HS-5 (cell line): Measurements from ENCODE around the gene CD276.
"Not testable (repeated sequence)": the region's sequence is repeated elsewhere in the genome, so short reads cannot be mapped to it uniquely, and the experiment has no call there.

Source experiments
- DNase-seq: peaks from one replicate; pipeline ENCODE4 v3.0.0-alpha.2; 2012; ENCODE audit warnings: low read depth

The CD276 gene

DNA sequence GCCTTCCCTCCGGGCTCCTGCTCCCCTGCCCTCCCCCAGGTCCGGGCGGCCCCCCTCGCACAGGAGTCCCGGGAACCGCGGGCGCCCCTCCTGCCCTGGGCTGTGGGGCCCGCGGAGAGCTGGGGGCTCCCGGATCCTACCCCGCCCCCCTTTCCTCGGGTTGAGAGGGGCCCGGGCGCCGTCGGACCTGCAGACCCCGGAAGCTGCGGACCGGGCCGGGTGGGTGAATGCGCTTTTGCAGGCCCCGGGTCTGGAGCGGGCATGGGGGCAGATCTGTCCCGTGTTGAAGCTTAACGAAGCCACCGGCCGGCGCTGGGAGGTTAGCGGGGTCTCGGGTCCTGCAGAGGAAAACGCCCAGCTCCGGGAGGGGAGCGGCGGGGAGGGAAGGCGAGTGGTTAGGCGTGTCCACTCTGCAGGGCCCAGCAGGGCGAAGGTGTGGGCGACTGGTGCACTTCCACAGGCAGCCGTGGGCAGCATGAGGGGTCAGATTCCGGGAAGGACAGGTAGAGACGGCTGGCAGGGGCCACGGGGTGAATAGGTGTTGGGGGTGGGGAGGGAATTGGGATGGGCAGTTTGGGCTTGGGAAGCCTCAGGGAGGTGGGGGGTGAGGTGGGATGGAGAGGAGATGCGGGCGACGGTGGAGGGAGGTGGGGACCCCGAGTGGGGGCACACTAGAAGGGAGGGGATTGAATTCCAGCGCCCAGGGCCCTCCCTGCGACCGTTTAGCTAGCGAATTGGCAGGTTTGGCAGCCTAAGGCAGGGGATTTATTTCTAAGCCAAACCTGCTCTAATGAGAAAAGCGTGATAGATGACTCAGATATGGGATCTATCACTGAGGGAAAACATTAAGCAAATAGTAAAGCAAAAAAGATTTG lies 635 bp downstream of the CD276 start:
- DNase-seq: no peak

DNA sequence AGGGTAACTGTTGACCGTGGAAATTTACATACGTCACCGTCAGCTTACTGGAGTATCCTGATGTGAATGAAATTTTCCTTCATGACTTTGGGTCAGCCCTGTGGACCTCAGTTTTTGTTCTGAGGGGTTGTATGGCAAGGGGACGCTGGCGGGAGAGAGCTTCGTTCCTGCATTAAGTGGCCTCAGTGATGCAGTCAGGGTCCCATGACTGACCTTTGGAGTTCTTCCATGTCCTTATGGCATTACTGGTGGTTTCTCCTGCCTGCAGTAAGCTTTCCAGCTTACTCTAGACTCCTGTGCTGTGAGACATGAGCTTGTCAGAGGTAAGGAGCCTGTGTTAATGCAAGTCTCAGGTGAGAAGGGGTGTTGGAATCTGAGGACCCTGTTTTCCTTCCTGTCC lies 1.8 kb downstream of the CD276 start:
- no peak for DNase-seq

DNA sequence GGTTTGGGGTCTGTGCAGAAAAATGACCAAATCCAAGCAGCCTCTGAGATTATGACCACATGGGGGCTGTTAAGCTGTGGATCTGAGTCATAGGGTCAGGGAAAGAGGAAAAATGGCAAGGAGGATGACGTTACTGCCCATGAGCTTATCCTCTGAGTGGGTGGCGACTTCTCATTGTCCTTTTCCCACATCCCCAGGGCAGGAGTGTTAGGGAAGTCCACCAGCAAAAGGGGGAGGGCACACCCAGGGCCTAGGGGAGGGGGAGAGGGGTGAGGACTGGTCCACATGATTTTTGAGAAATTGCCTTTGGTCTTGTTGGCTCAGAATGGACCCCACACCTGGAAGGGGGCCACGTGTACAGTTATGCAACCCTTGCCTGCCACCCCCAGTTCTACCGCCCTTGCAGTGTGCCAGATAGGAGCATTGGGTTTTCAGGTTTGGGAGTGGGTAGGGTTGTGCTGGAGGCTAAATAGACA lies 2.6 kb downstream of the CD276 start:
- DNase-seq: peak; percentile 68

- no peak for DNase-seq
Measured at GRCh38 chr15:73687351-73687750, 3.2 kb downstream of the CD276 start.

DNA sequence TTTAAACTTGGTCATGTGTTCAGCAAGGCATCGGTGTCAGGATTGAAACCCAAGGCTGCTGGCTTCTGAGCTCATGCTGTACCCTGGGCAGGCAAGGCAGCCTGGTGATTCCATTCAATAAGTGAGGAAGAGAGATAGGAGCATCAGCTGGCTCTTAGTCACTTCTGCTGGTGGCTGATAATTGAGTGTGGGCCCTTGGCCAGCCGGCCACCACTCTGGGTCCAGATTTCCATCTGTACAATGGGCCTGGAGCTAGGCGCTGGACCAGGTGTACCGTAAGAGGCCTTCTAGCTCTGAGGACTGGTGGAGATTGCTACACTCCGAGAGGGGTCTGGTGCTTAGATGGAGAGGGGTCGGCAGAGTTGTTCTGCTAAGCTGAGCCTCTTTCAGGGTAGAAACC lies 4.3 kb downstream of the CD276 start:
- no peak for DNase-seq

DNA sequence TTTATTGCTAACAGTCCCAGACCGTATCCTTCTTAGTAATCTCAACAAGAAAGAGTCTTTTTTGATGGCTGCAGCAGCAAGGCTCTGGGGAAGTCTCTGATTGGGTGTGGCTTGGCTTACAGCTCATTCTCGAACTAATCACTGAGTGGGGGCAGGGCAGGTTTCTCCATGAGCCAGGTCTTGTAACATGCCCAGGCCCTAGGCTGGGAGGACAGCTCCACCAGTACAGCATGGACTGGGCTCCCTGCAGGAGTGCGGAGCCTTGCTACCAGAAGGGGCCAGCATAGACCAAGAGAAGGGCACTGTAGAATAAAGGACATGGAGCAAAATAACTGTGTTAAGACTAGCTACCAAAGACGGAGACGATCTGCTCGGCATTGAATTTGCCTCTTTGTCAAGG lies 7.2 kb downstream of the CD276 start:
- DNase-seq: no peak

DNA sequence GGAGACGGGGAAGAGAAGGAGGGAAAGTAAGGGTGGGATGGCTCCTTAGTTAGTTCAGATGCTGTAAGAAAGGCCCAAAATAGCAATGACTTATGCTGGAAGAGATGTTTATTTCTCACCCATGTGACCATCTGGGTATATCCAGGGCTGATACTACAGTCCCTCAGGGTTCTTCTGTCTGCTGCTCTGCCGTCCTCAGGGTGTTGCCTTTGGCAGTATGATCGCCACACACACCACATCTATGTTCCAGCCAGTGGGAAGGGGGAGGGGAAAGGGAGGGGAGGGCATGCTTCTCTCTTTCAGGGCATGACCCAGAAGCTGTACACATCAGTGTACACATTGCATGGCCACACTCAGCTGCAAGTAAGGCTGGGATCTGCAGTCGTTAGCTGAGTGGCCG lies 10.2 kb downstream of the CD276 start:
- no peak for DNase-seq

- DNase-seq: no peak
Measured at GRCh38 chr15:73695773-73696640, 11.8 kb downstream of the CD276 start.

DNA sequence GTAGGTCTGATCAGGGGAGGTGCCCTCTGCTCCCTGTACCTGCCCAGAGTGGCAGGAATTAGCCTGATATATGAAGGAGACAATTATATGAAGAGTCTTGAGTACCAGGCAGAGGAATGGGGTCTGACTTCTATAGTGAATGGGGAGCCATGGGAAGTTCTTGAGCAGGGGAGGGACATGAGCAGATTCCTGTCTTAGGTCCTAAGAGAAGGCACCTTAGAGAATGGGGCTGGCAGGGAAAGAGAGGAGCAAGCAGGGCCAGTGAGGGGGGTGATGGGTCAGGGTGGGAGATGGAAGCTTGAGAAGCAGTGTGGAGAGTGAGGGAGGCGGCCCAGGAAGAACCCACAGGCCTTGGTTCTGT lies 12.4 kb downstream of the CD276 start:
- DNase-seq: no peak

DNA sequence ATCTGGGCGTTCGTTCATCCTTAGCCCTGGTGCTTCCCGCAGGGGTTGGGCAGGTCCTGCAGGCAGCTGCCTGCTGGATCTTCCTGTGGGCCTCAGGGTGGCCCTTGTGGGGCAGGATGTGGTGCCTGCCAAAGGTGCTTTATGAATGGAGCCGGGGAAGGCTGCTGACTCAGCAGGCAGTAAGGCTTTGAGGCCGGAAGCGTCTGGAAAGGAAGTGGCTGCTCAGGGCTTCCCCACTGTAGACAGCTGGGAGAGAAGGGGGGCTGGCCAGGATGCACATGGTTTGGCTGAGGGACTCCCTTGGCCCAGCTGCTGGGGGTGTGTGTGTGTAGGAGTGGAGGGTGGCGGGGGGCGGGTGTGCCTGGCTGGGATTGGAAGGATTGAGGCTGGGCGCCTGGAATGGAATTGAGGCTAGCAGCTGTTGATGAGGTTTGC lies 12.9 kb downstream of the CD276 start:
- DNase-seq: peak; percentile 80

GRCh38 chr15:73699249-73700040 lies 15.3 kb downstream of the CD276 start:
- DNase-seq: no peak

DNA sequence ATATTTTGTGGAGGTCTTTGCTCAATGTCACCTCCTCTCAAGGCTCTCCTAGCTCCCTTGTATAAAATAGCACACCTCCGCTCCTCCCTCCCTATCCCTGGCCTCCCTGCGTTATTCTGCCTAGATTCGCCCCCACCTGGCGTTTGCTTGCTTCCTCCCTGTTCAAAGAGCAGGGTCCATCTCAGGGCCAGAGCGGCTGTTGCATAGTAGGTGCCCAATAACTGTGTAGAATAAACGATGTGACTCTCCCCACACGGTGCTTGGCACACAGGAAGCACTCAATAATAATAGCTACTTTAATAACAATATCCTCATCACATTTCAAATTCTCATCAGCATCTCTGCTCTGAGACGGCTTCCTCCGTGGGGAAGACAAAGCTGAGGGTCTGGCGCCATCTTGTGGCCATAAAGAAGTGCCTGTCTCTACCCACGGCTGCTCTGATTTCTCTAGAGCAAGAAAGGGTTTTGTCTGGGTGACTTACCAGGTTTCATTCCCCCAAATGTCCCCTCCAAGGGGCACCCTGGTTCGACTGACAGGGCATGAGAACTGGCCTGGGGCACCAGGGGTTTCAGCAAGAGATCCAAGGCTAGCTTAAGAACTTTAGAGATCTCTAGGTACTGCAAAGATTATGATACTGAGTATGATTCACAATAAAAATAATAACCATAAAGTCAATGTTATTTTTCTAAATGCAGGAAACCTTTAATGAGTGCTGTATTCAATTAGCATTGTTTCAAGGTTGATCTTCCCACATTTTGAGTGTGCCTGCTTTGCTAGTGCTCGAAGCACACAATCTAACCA lies 16.1 kb downstream of the CD276 start:
- no peak for DNase-seq

- DNase-seq: not testable (repeated sequence)
Measured at GRCh38 chr15:73702311-73703239, 18.4 kb downstream of the CD276 start.

DNA sequence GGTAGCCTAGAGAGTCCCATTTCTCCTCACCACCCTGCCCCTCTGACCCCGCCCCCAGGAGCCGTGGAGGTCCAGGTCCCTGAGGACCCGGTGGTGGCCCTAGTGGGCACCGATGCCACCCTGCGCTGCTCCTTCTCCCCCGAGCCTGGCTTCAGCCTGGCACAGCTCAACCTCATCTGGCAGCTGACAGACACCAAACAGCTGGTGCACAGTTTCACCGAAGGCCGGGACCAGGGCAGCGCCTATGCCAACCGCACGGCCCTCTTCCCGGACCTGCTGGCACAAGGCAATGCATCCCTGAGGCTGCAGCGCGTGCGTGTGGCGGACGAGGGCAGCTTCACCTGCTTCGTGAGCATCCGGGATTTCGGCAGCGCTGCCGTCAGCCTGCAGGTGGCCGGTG lies 19.4 kb downstream of the CD276 start:
- DNase-seq: not testable (repeated sequence)

- not testable (repeated sequence) for DNase-seq
Measured at GRCh38 chr15:73704142-73704868, 20.1 kb downstream of the CD276 start.

DNA sequence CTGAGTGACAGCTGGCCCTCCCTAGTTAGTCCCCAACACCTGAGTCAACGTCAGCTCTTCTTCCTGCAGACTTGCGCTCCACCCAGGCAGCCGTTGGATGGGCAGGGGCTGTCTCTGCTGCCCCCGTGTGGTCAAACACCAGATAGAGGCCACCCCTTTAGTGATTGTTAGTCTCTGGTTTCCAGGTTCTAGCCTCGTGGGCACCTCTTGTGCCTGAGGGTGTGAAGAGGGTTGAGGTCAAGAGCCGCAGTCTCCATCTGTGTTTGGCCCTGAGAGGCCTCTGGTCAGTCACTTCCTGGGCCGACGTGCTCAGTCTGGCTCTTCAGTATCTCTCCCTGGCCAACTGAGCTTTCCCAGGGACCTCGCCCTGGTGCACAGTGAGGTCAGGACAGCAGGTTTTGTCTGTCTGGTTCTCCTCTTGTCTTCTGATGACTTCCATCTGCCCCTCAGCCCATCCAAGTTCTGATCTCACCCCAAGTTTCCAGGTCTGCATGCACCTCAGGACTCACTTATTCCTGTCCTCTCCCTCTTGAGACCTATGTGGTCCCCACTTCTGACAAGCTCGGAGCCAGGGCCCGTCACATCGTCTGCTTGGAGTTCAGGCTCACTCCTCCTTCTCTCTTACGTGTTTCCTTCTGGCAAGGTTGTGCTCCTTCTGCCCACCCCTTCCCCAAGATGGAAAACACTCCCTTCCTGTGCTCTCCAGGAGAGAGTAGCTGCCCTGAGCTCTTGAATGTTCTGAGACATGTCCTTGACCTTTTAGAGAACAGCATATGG lies 20.9 kb downstream of the CD276 start:
- no peak for DNase-seq

- DNase-seq: no peak
Measured at GRCh38 chr15:73708691-73709090, 24.5 kb downstream of the CD276 start.

DNA sequence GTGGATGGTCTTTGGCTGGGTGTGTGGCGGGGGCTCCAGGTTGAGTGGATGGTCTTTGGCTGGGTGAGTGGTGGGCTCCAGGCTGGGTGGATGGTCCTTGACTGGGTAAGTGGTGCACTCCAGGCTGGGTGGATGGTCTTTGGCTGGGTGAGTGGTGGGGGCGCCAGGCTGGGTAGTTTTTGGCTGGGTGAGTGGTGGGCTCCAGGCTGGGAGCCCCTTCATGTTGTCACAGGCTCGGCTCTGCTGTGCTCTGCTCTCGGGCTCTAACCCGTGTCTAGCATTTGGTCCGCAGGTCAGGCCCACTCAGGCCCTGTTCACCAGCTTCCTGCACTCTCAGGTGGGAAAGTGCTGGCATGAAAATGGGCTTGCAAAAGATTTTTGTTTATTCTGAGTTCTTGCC lies 25.1 kb downstream of the CD276 start:
- DNase-seq: no peak

GRCh38 chr15:73709686-73710085 lies 25.5 kb downstream of the CD276 start:
- no peak for DNase-seq
